Keratinocyte (primary cell): ENCODE results near the gene THEM4. TPM values are rescaled to one million over a fixed set of nuclear protein-coding genes. Genes with fewer than 3 reads are reported as not detected.

Source experiments
- DNase-seq: peaks from one replicate; pipeline ENCODE4 v3.0.0-alpha.2; 2011; ENCODE audit warnings: low read depth, missing footprints, low spot score
- FAIRE-seq: peaks from 2 replicates; lab custom pipeline; 2011; peaks lifted over from hg19 to GRCh38; lab: Jason Lieb, UNC
- H2AFZ ChIP-seq: 2 replicates; pipeline ENCODE4 v1.6.0; 2012; ENCODE audit warnings: low read length, control low read depth, inconsistent platforms; ENCODE audit not compliant: control insufficient read depth
- H3K27ac ChIP-seq: 2 replicates; pipeline ENCODE4 v1.5.1; 2011; ENCODE audit warnings: low read length; ENCODE audit not compliant: control insufficient read depth, insufficient read depth
- H3K27me3 ChIP-seq: 3 replicates; pipeline ENCODE4 v1.6.0; 2011; ENCODE audit warnings: low read length; ENCODE audit not compliant: control insufficient read depth, insufficient read depth; ENCODE audit errors: extremely low read depth
- H3K36me3 ChIP-seq, 2 experiments: 2 replicates in 1 of 2; 3 replicates in 1 of 2; pipeline ENCODE4 v1.5.1; 2011; ENCODE audit warnings: low read length in 2 of 2, mild to moderate bottlenecking in 1 of 2; ENCODE audit not compliant: control insufficient read depth in 2 of 2, insufficient read depth in 2 of 2; ENCODE audit errors: extremely low read depth in 1 of 2
- H3K4me1 ChIP-seq: 3 replicates; pipeline ENCODE4 v1.5.1; 2011; ENCODE audit warnings: low read length; ENCODE audit not compliant: control insufficient read depth, insufficient read depth; ENCODE audit errors: extremely low read depth
- H3K4me2 ChIP-seq: 3 replicates; pipeline ENCODE4 v1.6.0; 2011; ENCODE audit warnings: low read depth, low read length; ENCODE audit not compliant: control insufficient read depth, insufficient read depth; ENCODE audit errors: extremely low read depth
- H3K4me3 ChIP-seq, 3 experiments: fragments of 200-600 bp in 1 of 3; sonication (generic) in 1 of 3; 2 replicates in 2 of 3; 3 replicates in 1 of 3; pipeline ENCODE4 v1.5.1; 2011 to 2016; ENCODE audit warnings: low read length in 3 of 3, mild to moderate bottlenecking in 3 of 3, control low read depth in 2 of 3, inconsistent platforms in 1 of 3, low read depth in 1 of 3, mixed read lengths in 1 of 3, mixed run types in 1 of 3, moderate library complexity in 1 of 3; ENCODE audit not compliant: control insufficient read depth in 2 of 3, insufficient read depth in 2 of 3; ENCODE audit errors: extremely low read depth in 1 of 3
- H3K79me2 ChIP-seq: 2 replicates; pipeline ENCODE4 v1.6.0; 2012; ENCODE audit warnings: low read length; ENCODE audit not compliant: control insufficient read depth, insufficient read depth
- H3K9ac ChIP-seq: 3 replicates; pipeline ENCODE4 v1.6.0; 2011; ENCODE audit warnings: low read length; ENCODE audit not compliant: control insufficient read depth, insufficient read depth; ENCODE audit errors: extremely low read depth
- H3K9me1 ChIP-seq: 3 replicates; pipeline ENCODE4 v1.6.0; 2011; ENCODE audit warnings: low read length; ENCODE audit not compliant: control insufficient read depth, insufficient read depth; ENCODE audit errors: extremely low read depth
- H3K9me3 ChIP-seq: 2 replicates; pipeline ENCODE4 v1.5.1; 2012; ENCODE audit warnings: low read depth, low read length; ENCODE audit not compliant: control insufficient read depth
- H4K20me1 ChIP-seq: 3 replicates; pipeline ENCODE4 v1.6.0; 2011; ENCODE audit warnings: low read length; ENCODE audit not compliant: control insufficient read depth, insufficient read depth; ENCODE audit errors: extremely low read depth
- CTCF ChIP-seq, 3 experiments: IDR thresholded peaks in 1 of 3; conservative IDR thresholded peaks in 1 of 3; optimal IDR thresholded peaks in 1 of 3; 2 replicates in 2 of 3; 3 replicates in 1 of 3; pipeline versions ENCODE3 to v1.5.1; 2011; ENCODE audit warnings: low read length in 3 of 3, mild to moderate bottlenecking in 3 of 3, moderate library complexity in 2 of 3, control low read depth in 1 of 3, inconsistent platforms in 1 of 3; ENCODE audit not compliant: insufficient read depth in 2 of 3; ENCODE audit errors: extremely low read depth in 1 of 3
- EZH2 ChIP-seq: IDR thresholded peaks from one replicate; pipeline ENCODE4 v1.6.1; 2012; ENCODE audit warnings: inconsistent platforms, mild to moderate bottlenecking, low read length, moderate library complexity
- dilution Hi-C: fragments of 300-500 bp; cut with MboI; formaldehyde crosslinking; loops from one replicate; pipeline ENCODE4 v1.7.0; 2020; ENCODE audit warnings: low sequenced_read_pairs; ENCODE audit not compliant: extremely low pct_ligation_motif_present
- polyA plus RNA-seq, 5 experiments: library from polyadenylated mRNA; depleted of rRNA in 3 of 5; stranded (reverse) in 3 of 5; stranded (forward) in 1 of 5; unstranded in 1 of 5; fragments of >200 nt; gene quantifications; 1 replicate in 1 of 5; 2 replicates in 3 of 5; 3 replicates in 1 of 5; pipeline versions ENCODE4 v1.2.1 to v1.2.3, GENCODE V29; 2011 to 2012; ENCODE audit warnings: missing spikeins in 2 of 5, low read depth in 1 of 5, low replicate concordance in 1 of 5

The THEM4 gene
- polyA plus RNA-seq, 1 donor (not counting 4 experiments of a cell fraction or from before 2014, with no cell fraction given): 23.3 TPM

- no peak overlapping the region for H3K27ac ChIP-seq
- dilution Hi-C loops: no loop called here
- FAIRE-seq: no peak
Measured at GRCh38 chr1:151935154-151935553, 25.8 kb upstream of the THEM4 start.

DNA sequence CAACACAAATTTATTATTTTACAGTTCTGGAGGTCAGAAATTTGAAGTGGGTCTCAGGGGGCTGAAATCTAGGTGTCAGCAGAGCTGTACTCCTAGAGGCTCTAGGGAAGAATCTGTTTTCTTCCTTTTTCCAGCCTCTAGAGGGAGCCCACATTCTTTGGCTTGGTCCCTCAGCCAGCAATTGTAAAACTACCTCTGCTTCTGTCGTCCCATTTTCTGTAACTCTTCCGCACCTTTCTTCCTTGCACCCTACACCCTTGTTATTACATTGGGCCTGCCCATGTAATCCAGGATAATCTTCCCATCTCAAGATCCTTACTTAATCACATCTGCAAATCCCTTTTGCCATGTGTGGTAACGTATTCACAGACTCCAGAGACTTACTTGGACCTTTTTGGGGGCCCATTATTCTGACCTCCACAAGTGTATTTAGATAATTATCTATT, 24.8 kb upstream of the THEM4 start:
- peak; percentile 71 for FAIRE-seq
- no peak overlapping the region for H3K9ac ChIP-seq
- H3K79me2 ChIP-seq: no peaks in the 10 kb centered on the region
- no peak overlapping the region for H3K4me3 ChIP-seq
- H3K36me3 ChIP-seq: no peaks in the 10 kb centered on the region
- peaks cover 7% of the 10 kb centered on the region for H3K4me1 ChIP-seq
- no peak overlapping the region for H3K27ac ChIP-seq
- dilution Hi-C loops: no loop called here
- H3K27me3 ChIP-seq: no peaks in the 10 kb centered on the region
- no peak overlapping the region for H3K4me2 ChIP-seq
- no peaks in the 10 kb centered on the region for H3K9me1 ChIP-seq
- no peak for TF ChIP-seq EZH2
- peak; percentile 74 to 87 (median 84) for TF ChIP-seq CTCF (optimal IDR thresholded peaks at IDR 0.05 in 1 of 3, IDR thresholded peaks at IDR 0.05 in 1 of 3, conservative IDR thresholded peaks at IDR 0.05 in 1 of 3; ENCODE audit: extremely low read depth in 1 of 3, insufficient read depth in 2 of 3, low read length in 3 of 3)
- DNase-seq: no peak
- H2AFZ ChIP-seq: peak overlapping the region; percentile 17
- no peaks in the 10 kb centered on the region for H4K20me1 ChIP-seq
- H3K9me3 ChIP-seq: no peaks in the 10 kb centered on the region

More at GRCh38 chr1:151935154-151935553, 25.8 kb upstream of the THEM4 start:
- Histone ChIP-seq H3K4me1 (peaks cover 7% of the 10 kb centered on the region), H3K36me3 (no peaks in the 10 kb centered on the region), H2AFZ (no peak overlapping the region), H3K4me2 (no peak overlapping the region), H3K4me3 (no peak overlapping the region), H3K79me2 (no peaks in the 10 kb centered on the region), H3K9me1 (no peaks in the 10 kb centered on the region), H4K20me1 (no peaks in the 10 kb centered on the region), H3K27me3 (no peaks in the 10 kb centered on the region), H3K9me3 (no peaks in the 10 kb centered on the region), H3K9ac (no peak overlapping the region)
- TF ChIP-seq EZH2 (no peak), CTCF (optimal IDR thresholded peaks at IDR 0.05 in 1 of 3, IDR thresholded peaks at IDR 0.05 in 1 of 3, conservative IDR thresholded peaks at IDR 0.05 in 1 of 3; ENCODE audit: extremely low read depth in 1 of 3, insufficient read depth in 2 of 3, low read length in 3 of 3) (no peak)
- DNase-seq: no peak
